IMR-90 (cell line): ENCODE measurements around the gene PKHD1.

Experiments used
- POLR2A ChIP-seq: IDR thresholded peaks from 2 replicates; pipeline ENCODE4 v1.6.1; 2012; ENCODE audit warnings: mild to moderate bottlenecking, low read depth, low read length
- SMC3 ChIP-seq: fragments of 150-350 bp; IDR thresholded peaks from 2 replicates; pipeline ENCODE4 v1.6.1; 2016; ENCODE audit warnings: low read depth, mild to moderate bottlenecking, antibody characterized with exemption, low read length, moderate library complexity

- TF ChIP-seq SMC3, result no peak
- no peak for TF ChIP-seq POLR2A
Measured at GRCh38 chr6:51913265-51913664, 174.1 kb downstream of the PKHD1 start.
